HEK293 (cell line): ENCODE measurements around the gene TMEM114.

Source experiments
- CTCF ChIP-seq: fragments of 450-650 bp; formaldehyde crosslinking; IDR thresholded peaks from 2 replicates; pipeline ENCODE4 v1.5.1; 2016; ENCODE audit warnings: missing biosample characterization, missing genetic modification characterization
- ZNF585B ChIP-seq: fragments of 450-650 bp; formaldehyde crosslinking; IDR thresholded peaks from 2 replicates; pipeline ENCODE4 v1.5.1; 2016; ENCODE audit warnings: missing biosample characterization, missing genetic modification characterization

- TF ChIP-seq CTCF (tag by site-specific recombination), result no peak
- TF ChIP-seq ZNF585B (tag by site-specific recombination), result no peak
Measured at GRCh38 chr16:8631373-8631772, 41.1 kb upstream of the TMEM114 start.
